Tibial nerve (tissue), 4 donors: Measurements from ENCODE around the gene MLST8. TPM values are rescaled to one million over a fixed set of nuclear protein-coding genes. Genes with fewer than 3 reads are reported as not detected.

ENCODE experiments used
- DNase-seq, 2 donors: peaks; one replicate each; pipeline ENCODE4 v3.0.0-alpha.2; 2019; ENCODE audit warnings: low spot score in 2 of 2
- H3K27ac ChIP-seq, 4 donors: fragments of 200-600 bp; sonication (generic) in 3 of 4; one replicate each; pipeline ENCODE4 v1.5.1; 2017 to 2019; ENCODE audit warnings: mild to moderate bottlenecking in 1 of 4
- H3K27me3 ChIP-seq, 2 donors: fragments of 200-600 bp; sonication (generic) in 1 of 2; one replicate each; pipeline versions ENCODE4 v1.5.1 to v1.6.0; 2017 to 2019
- H3K36me3 ChIP-seq, 3 donors: fragments of 200-600 bp; sonication (generic); one replicate each; pipeline ENCODE4 v1.5.1; 2018 to 2019
- H3K4me1 ChIP-seq, 4 donors: fragments of 200-600 bp; sonication (generic) in 3 of 4; one replicate each; pipeline ENCODE4 v1.5.1; 2017 to 2019
- H3K4me3 ChIP-seq, 4 donors: fragments of 200-600 bp; sonication (generic) in 3 of 4; one replicate each; pipeline ENCODE4 v1.5.1; 2017 to 2019; ENCODE audit warnings: mild to moderate bottlenecking in 1 of 4, moderate library complexity in 1 of 4
- H3K9me3 ChIP-seq, 4 donors: fragments of 200-600 bp; sonication (generic) in 3 of 4; one replicate each; pipeline ENCODE4 v1.5.1; 2017 to 2019
- CTCF ChIP-seq, 5 experiments: fragments of 200-600 bp in 3 of 5; fragments of 450-650 bp in 2 of 5; sonication (generic) in 3 of 5; IDR thresholded peaks; one replicate each; pipeline ENCODE4 v1.5.1; 2016 to 2019; ENCODE audit warnings: antibody characterized with exemption in 5 of 5, mild to moderate bottlenecking in 3 of 5, moderate library complexity in 2 of 5
- EP300 ChIP-seq, 2 donors: sonication (generic); formaldehyde crosslinking; IDR thresholded peaks; one replicate each; pipeline ENCODE4 v1.6.1; 2017; ENCODE audit warnings: antibody characterized with exemption in 2 of 2, mild to moderate bottlenecking in 1 of 2
- POLR2A ChIP-seq, 2 donors: fragments of 450-650 bp; IDR thresholded peaks; one replicate each; pipeline ENCODE4 v1.6.1; 2017; ENCODE audit warnings: antibody characterized with exemption in 2 of 2, mild to moderate bottlenecking in 2 of 2, moderate library complexity in 2 of 2
- WGBS, 2 donors: methylation state at CpG; one replicate each; pipeline ENCODE4 v1.1.5; 2018; 5-methylcytosine and 5-hydroxymethylcytosine counted together
- total RNA-seq, 4 donors: library from RNA; depleted of rRNA; stranded (reverse); fragments of >200 nt; gene quantifications; one replicate each; pipeline ENCODE4 v1.1.0, GENCODE V29; 2016

Gene MLST8
- total RNA-seq, 4 donors from 2014 or later = 28.8 to 73.8 (median 43.8) TPM

- DNase-seq = no peak
- H3K4me1 ChIP-seq = no peaks in the 10 kb centered on the region
- no peak for TF ChIP-seq EP300 (IDR thresholded peaks at IDR 0.05)
- no peak for TF ChIP-seq POLR2A (IDR thresholded peaks at IDR 0.05)
- TF ChIP-seq CTCF (IDR thresholded peaks at IDR 0.05) = no peak
- WGBS, 2 donors = 78 to 93% methylated on average over 15 to 19 of the region's 20 CpGs
- H3K27ac ChIP-seq = no peak overlapping the region
- H3K27me3 ChIP-seq = no peaks in the 10 kb centered on the region
- H3K36me3 ChIP-seq = no peaks in the 10 kb centered on the region
- H3K4me3 ChIP-seq = no peak overlapping the region
- H3K9me3 ChIP-seq = no peaks in the 10 kb centered on the region
Measured at GRCh38 chr16:2184962-2185361, 20.3 kb upstream of the MLST8 start.

GRCh38 chr16:2186064-2186463 lies 19.2 kb upstream of the MLST8 start:
- WGBS, 2 donors = 89% methylated on average over 13 of the region's 13 CpGs
- Histone ChIP-seq H3K4me3 (no peak overlapping the region), H3K27ac (no peak overlapping the region), H3K27me3 (no peaks in the 10 kb centered on the region), H3K9me3 (no peaks in the 10 kb centered on the region), H3K36me3 (no peaks in the 10 kb centered on the region), H3K4me1 (peaks cover 0 to 5% (median 2%) of the 10 kb centered on the region in 4 donors)
- DNase-seq = no peak
- no peak for TF ChIP-seq CTCF (IDR thresholded peaks at IDR 0.05)

GRCh38 chr16:2186505-2186904 lies 18.7 kb upstream of the MLST8 start:
- TF ChIP-seq CTCF (IDR thresholded peaks at IDR 0.05) = no peak
- TF ChIP-seq EP300 (IDR thresholded peaks at IDR 0.05) = no peak
- no peak for TF ChIP-seq POLR2A (IDR thresholded peaks at IDR 0.05)
- H3K4me1 ChIP-seq = peaks cover 0 to 10% (median 4%) of the 10 kb centered on the region in 4 donors
- H3K9me3 ChIP-seq = no peaks in the 10 kb centered on the region
- no peaks in the 10 kb centered on the region for H3K27me3 ChIP-seq
- no peak for DNase-seq
- 90 to 91% methylated on average over 6 to 15 of the region's 20 CpGs for WGBS, 2 donors
- H3K4me3 ChIP-seq = no peak overlapping the region
- H3K36me3 ChIP-seq = no peaks in the 10 kb centered on the region
- H3K27ac ChIP-seq = no peak overlapping the region

- Histone ChIP-seq H3K4me1 (peaks cover 0 to 12% (median 5%) of the 10 kb centered on the region in 4 donors), H3K9me3 (no peaks in the 10 kb centered on the region), H3K36me3 (no peaks in the 10 kb centered on the region), H3K4me3 (no peak overlapping the region), H3K27ac (no peak overlapping the region), H3K27me3 (no peaks in the 10 kb centered on the region)
- no peak for TF ChIP-seq POLR2A (IDR thresholded peaks at IDR 0.05)
- no peak for TF ChIP-seq EP300 (IDR thresholded peaks at IDR 0.05)
- TF ChIP-seq CTCF (IDR thresholded peaks at IDR 0.05) = no peak
- 71 to 82% methylated on average over 13 to 17 of the region's 17 CpGs for WGBS, 2 donors
- DNase-seq = no peak
Measured at GRCh38 chr16:2187212-2187611, 18.0 kb upstream of the MLST8 start.

- no peaks in the 10 kb centered on the region for H3K9me3 ChIP-seq
- peaks cover 0 to 12% (median 5%) of the 10 kb centered on the region in 4 donors for H3K4me1 ChIP-seq
- no peak for DNase-seq
- no peaks in the 10 kb centered on the region for H3K36me3 ChIP-seq
- no peak overlapping the region for H3K4me3 ChIP-seq
- TF ChIP-seq CTCF (IDR thresholded peaks at IDR 0.05) (no peak), EP300 (IDR thresholded peaks at IDR 0.05) (no peak)
- 91 to 95% methylated on average over 7 to 8 of the region's 8 CpGs for WGBS, 2 donors
- H3K27me3 ChIP-seq = peaks cover 0 to 1% of the 10 kb centered on the region in 2 donors
- H3K27ac ChIP-seq = no peak overlapping the region
Measured at GRCh38 chr16:2188395-2188794, 16.9 kb upstream of the MLST8 start.
